Lung (tissue), 12 donors: ENCODE data around the gene POLD4. TPM values are rescaled to one million over a fixed set of nuclear protein-coding genes. Genes with fewer than 3 reads are reported as not detected.
A peak's percentile ranks its signal among the peaks of the same experiment; 100 is the strongest.

ENCODE experiments used
- ATAC-seq: fragments of 200-7000 bp; cut with Tn5 transposase; one replicate; pipeline ENCODE4 v1.9.1; 2020; ENCODE audit warnings: moderate number of reproducible peaks; ENCODE audit not compliant: insufficient read depth, low FRiP score
- DNase-seq, 3 donors: peaks; one replicate each; pipeline ENCODE4 v3.0.0-alpha.2; 2013 to 2017
- H3K27ac ChIP-seq, 2 donors: one replicate each; pipeline ENCODE4 v1.5.1; 2013; ENCODE audit warnings: mild to moderate bottlenecking in 2 of 2, moderate library complexity in 2 of 2, control low read depth in 1 of 2, inconsistent platforms in 1 of 2, low read depth in 1 of 2, low read length in 1 of 2
- H3K27me3 ChIP-seq, 3 donors: one replicate each; pipeline ENCODE4 v1.5.1; 2013; ENCODE audit warnings: low read length in 2 of 3; ENCODE audit not compliant: control insufficient read depth in 3 of 3, insufficient read depth in 3 of 3
- H3K36me3 ChIP-seq, 4 donors: one replicate each; pipeline ENCODE4 v1.5.1; 2013; ENCODE audit warnings: low read length in 4 of 4, mild to moderate bottlenecking in 1 of 4, moderate library complexity in 1 of 4; ENCODE audit not compliant: control insufficient read depth in 4 of 4, insufficient read depth in 4 of 4
- H3K4me1 ChIP-seq, 5 donors: one replicate each; pipeline ENCODE4 v1.5.1; 2013; ENCODE audit warnings: low read length in 5 of 5, mild to moderate bottlenecking in 2 of 5, moderate library complexity in 1 of 5; ENCODE audit not compliant: control insufficient read depth in 5 of 5, insufficient read depth in 5 of 5
- H3K4me3 ChIP-seq: one replicate; pipeline ENCODE4 v1.5.1; 2013; ENCODE audit warnings: mild to moderate bottlenecking, control low read depth, moderate library complexity
- H3K9ac ChIP-seq, 2 donors: one replicate each; pipeline ENCODE4 v1.5.1; 2013; ENCODE audit warnings: low read length in 2 of 2, control low read depth in 1 of 2; ENCODE audit not compliant: insufficient read depth in 1 of 2
- H3K9me3 ChIP-seq, 4 donors: one replicate each; pipeline ENCODE4 v1.5.1; 2013; ENCODE audit warnings: low read length in 3 of 4, mild to moderate bottlenecking in 1 of 4, moderate library complexity in 1 of 4; ENCODE audit not compliant: control insufficient read depth in 4 of 4, insufficient read depth in 3 of 4
- WGBS, 2 donors: extraction: QIAGEN DNeasy Blood & Tissue Kit; methylation state at CpG; one replicate each; pipeline ENCODE4 v1.1.7; 2013; 5-methylcytosine and 5-hydroxymethylcytosine counted together
- polyA plus RNA-seq, 2 donors: library from polyadenylated mRNA; stranded (reverse); fragments of 200-250 nt; gene quantifications; one replicate each; pipeline ENCODE4 v1.2.1, GENCODE V29; 2013
- total RNA-seq, 2 donors: library from RNA; depleted of rRNA in 1 of 2; stranded (reverse); fragments of >200 nt in 1 of 2; gene quantifications; one replicate each; pipeline ENCODE4 v1.2.1, GENCODE V29; 2014 to 2021
- TF ChIP-seq, protein P1 (sequence below): IDR thresholded peaks from 2 replicates; pipeline ENCODE4 v1.5.1; 2012; ENCODE audit warnings: mild to moderate bottlenecking; ENCODE audit errors: control extremely low read depth, extremely low read depth
- donor health status: control.
- donor health status: control.
- donor health status: Bipolar disorder and iron deficiency.
- donor health status: healthy.
- donor health status: DM: yes; HTN: yes; CAD: no.

POLD4 gene
- total and polyA plus RNA-seq, 4 donors, result 27.4 to 183 (median 101) TPM

DNA sequence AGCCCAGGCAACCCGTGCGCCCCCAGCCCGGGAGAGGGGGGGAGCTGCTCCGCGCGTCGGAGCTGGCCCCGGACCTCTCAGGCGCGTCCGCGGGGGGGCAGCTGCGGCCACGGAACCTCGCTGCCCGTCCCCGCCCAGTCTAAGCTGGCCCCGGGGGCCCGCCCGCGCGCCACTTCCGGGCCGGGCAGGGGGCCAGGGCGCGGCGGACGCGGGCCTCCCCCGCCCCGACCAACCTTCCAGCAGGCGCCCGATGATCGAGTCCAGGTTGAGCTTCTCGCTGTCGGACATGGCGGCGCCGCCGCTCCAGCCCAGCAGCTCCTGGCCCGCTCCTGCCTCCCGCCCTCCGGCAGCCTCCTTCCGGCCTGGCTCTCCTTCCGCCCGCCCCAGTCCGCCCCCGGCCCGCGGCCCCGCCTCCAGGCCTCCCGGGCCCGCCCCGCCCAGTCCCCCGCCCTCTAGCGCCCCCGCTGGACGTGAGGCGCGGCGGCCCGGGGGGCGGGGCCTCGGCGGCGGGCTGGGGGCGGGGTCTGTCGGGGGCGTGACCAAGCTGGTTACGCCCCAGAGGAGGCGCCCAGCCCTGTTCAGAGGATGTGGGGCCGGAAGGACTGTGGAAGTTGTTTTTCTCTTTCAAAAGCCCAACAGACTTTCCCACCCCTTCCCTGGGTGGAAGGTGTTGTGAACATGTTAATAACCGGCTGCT lies 48.3 kb upstream of the POLD4 start, which contains the start of gene PPP1CA:
Gene PPP1CA, minus strand, starts transcription at position 364 of the 697 bp plus-strand sequence. Its CDS starts 76 bp downstream, at position 288.
- ATAC-seq (peak; percentile 93), DNase-seq (peak; percentile 95 to 97 (median 97))
- 1% methylated on average over 30 to 73 of the region's 73 CpGs for WGBS, 2 donors
- Histone ChIP-seq H3K4me3 (peak within 1 kb of the TSS; percentile 87), H3K27ac (peak within 1 kb of the TSS; percentile 94), H3K9me3 (no peaks in the 10 kb centered on the region), H3K36me3 (peaks cover 6 to 30% (median 18%) of the 10 kb centered on the region in 4 donors), H3K9ac (peak within 1 kb of the TSS; percentile 46 to 85), H3K4me1 (peaks cover 2 to 37% (median 9%) of the 10 kb centered on the region in 5 donors), H3K27me3 (no peaks in the 10 kb centered on the region)
- TF ChIP-seq, protein P1, sequence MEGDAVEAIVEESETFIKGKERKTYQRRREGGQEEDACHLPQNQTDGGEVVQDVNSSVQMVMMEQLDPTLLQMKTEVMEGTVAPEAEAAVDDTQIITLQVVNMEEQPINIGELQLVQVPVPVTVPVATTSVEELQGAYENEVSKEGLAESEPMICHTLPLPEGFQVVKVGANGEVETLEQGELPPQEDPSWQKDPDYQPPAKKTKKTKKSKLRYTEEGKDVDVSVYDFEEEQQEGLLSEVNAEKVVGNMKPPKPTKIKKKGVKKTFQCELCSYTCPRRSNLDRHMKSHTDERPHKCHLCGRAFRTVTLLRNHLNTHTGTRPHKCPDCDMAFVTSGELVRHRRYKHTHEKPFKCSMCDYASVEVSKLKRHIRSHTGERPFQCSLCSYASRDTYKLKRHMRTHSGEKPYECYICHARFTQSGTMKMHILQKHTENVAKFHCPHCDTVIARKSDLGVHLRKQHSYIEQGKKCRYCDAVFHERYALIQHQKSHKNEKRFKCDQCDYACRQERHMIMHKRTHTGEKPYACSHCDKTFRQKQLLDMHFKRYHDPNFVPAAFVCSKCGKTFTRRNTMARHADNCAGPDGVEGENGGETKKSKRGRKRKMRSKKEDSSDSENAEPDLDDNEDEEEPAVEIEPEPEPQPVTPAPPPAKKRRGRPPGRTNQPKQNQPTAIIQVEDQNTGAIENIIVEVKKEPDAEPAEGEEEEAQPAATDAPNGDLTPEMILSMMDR, result no peak

DNA sequence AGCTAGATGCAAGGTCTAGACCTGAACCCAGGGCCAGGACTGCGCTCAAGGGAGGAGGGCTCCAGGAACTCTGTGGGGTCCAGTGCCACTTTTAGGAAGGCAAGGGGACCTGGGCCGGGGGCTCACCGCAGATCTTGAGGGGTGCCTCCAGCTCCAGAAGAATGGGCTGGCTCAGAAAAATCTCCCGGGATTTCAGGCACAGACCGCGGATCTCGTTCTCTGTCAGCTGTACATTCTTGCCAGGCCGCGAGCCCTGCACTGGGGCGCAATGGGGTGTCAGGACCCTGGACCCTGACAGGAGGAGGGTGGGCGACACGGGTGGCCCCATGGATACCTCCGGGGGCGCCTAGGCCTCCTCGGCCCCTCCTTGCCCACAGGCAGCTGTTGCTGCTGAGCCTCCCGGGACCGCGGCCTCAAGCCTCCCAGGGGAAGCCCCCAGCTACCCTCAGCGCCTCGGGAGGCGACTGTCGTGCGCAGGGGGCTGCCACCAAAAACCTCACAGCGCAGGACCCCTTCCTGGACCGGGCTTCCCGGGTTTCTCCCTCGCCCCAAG lies 47.7 kb upstream of the POLD4 start:
- ATAC-seq (no peak), DNase-seq (peak in 1 of 3 donors; percentile 36)
- Histone ChIP-seq H3K36me3 (peaks cover 6 to 32% (median 20%) of the 10 kb centered on the region in 4 donors), H3K27ac (peak overlapping the region; percentile 91 to 94), H3K4me3 (peak overlapping the region; percentile 87), H3K9ac (peak overlapping the region; percentile 46 to 65), H3K9me3 (no peaks in the 10 kb centered on the region), H3K4me1 (peaks cover 2 to 37% (median 9%) of the 10 kb centered on the region in 5 donors), H3K27me3 (no peaks in the 10 kb centered on the region)
- TF ChIP-seq, protein P1, result no peak
- 3 to 7% methylated on average over 16 to 27 of the region's 27 CpGs for WGBS, 2 donors

DNA sequence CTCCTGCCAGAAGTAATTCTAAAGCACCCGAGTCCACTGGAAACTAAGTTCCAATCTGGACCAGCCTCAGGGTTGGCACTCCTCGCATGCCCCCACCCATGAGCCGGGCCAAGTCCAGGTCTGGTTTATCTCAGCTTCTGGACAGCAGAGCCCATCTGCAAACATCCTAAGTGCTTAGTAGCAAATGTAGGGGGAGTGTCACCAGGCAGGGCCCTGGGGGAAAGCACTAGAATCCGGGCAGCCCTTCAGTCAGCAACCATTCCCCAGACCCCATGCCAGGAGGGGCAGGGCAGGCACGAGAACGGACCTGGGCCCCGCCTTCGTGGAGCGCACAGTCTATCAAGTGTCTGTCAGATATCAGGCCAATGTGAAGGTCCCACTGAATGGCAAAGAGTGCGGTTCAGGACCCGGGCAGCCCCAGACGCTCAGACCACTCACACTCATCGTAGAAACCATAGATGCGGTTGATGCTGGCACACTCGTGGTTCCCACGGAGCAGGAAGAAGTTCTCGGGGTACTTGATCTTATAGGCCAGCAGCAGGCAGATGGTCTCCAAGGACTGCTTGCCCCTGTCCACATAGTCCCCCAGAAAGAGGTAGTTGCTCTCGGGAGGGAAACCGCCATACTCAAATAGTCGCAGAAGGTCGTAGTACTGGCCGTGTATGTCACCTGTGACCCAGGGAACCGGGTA lies 47.0 kb upstream of the POLD4 start:
- ATAC-seq (no peak), DNase-seq (no peak)
- 36 to 50% methylated on average over 23 of the region's 23 CpGs for WGBS, 2 donors
- no peaks in the 10 kb centered on the region for H3K27me3 ChIP-seq
- TF ChIP-seq, protein P1, result no peak
- H3K9me3 ChIP-seq, result no peaks in the 10 kb centered on the region
- H3K36me3 ChIP-seq, result peaks cover 6 to 36% (median 23%) of the 10 kb centered on the region in 4 donors
- peak overlapping the region; percentile 87 for H3K4me3 ChIP-seq
- H3K27ac ChIP-seq, result peak overlapping the region; percentile 91 to 94
- peak overlapping the region; percentile 46 to 65 for H3K9ac ChIP-seq
- H3K4me1 ChIP-seq, result peaks cover 2 to 37% (median 9%) of the 10 kb centered on the region in 5 donors
